Esophagus (tissue), 2 donors: Measurements from ENCODE around the gene RBM20. TPM values are rescaled to one million over a fixed set of nuclear protein-coding genes. Genes with fewer than 3 reads are reported as not detected.
A peak's percentile ranks its signal among the peaks of the same experiment; 100 is the strongest.

ENCODE experiments used
- H3K27ac ChIP-seq, 2 donors: one replicate each; pipeline ENCODE4 v1.5.1; 2013; ENCODE audit warnings: low read depth in 2 of 2, mild to moderate bottlenecking in 2 of 2, inconsistent platforms in 1 of 2, low read length in 1 of 2, moderate library complexity in 1 of 2
- H3K27me3 ChIP-seq, 2 donors: one replicate each; pipeline ENCODE4 v1.6.1; 2013; ENCODE audit warnings: low read length in 2 of 2, control low read depth in 1 of 2, mild to moderate bottlenecking in 1 of 2; ENCODE audit not compliant: insufficient read depth in 2 of 2, control insufficient read depth in 1 of 2
- H3K36me3 ChIP-seq, 2 donors: one replicate each; pipeline ENCODE4 v1.6.1; 2013; ENCODE audit warnings: low read length in 1 of 2; ENCODE audit not compliant: control insufficient read depth in 2 of 2, insufficient read depth in 2 of 2
- H3K4me1 ChIP-seq, 2 donors: one replicate each; pipeline ENCODE4 v1.6.1; 2013; ENCODE audit warnings: low read length in 1 of 2; ENCODE audit not compliant: control insufficient read depth in 2 of 2, insufficient read depth in 2 of 2
- H3K4me3 ChIP-seq, 2 donors: one replicate each; pipeline ENCODE4 v1.5.1; 2013; ENCODE audit warnings: low read length in 2 of 2, mild to moderate bottlenecking in 2 of 2, low read depth in 1 of 2, moderate library complexity in 1 of 2
- H3K9me3 ChIP-seq, 2 donors: one replicate each; pipeline ENCODE4 v1.6.1; 2013; ENCODE audit warnings: mild to moderate bottlenecking in 2 of 2, low read depth in 1 of 2, low read length in 1 of 2, moderate library complexity in 1 of 2; ENCODE audit not compliant: control insufficient read depth in 2 of 2, insufficient read depth in 1 of 2
- WGBS, 2 donors: extraction: QIAGEN DNeasy Blood & Tissue Kit; methylation state at CpG; one replicate each; pipeline ENCODE4 v1.1.7; 2013; 5-methylcytosine and 5-hydroxymethylcytosine counted together
- polyA plus RNA-seq, 2 donors: library from polyadenylated mRNA; stranded (reverse); fragments of 200-250 nt; gene quantifications; one replicate each; pipeline ENCODE4 v1.2.3, GENCODE V29; 2013
- donor health status: healthy with polysubstance abuse.
- donor health status: Bipolar disorder and iron deficiency.

RBM20 gene
- polyA plus RNA-seq, 2 donors: 2.7 to 7.2 TPM

- Histone ChIP-seq H3K27me3 (no peaks in the 10 kb centered on the region), H3K27ac (no peak overlapping the region), H3K36me3 (no peaks in the 10 kb centered on the region), H3K4me1 (peaks cover 0 to 7% of the 10 kb centered on the region in 2 donors), H3K4me3 (no peak overlapping the region), H3K9me3 (no peaks in the 10 kb centered on the region)
- 51 to 77% methylated on average over 4 of the region's 4 CpGs for WGBS, 2 donors
Observed at GRCh38 chr10:110806335-110806734, 162.2 kb downstream of the RBM20 start.

DNA sequence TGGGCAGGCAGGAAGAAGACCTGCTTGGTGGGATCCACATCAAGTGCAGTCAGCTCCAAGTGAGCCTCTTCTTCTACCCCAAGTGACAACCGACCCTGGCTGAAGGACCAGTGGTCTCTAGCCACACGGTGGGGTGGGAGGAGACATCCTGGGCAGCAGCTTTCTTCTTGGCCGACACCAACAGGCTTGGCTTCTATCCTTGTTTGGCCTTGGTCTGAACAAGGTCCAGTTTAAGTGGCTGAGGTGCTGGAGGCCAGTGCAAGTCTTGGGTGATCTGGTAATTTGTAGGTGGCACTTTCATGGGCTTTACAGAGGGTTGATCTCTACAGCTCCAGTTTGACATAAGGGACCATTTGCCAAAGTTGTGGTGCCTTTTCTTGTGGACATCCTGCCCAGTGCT is 164.0 kb downstream of the RBM20 start:
- Histone ChIP-seq H3K4me3 (no peak overlapping the region), H3K4me1 (peaks cover 0 to 7% of the 10 kb centered on the region in 2 donors), H3K9me3 (no peaks in the 10 kb centered on the region), H3K27ac (peak overlapping the region in 1 of 2 donors; percentile 22), H3K36me3 (no peaks in the 10 kb centered on the region), H3K27me3 (no peaks in the 10 kb centered on the region)
- WGBS, 2 donors: 76 to 87% methylated on average over 3 of the region's 3 CpGs

DNA sequence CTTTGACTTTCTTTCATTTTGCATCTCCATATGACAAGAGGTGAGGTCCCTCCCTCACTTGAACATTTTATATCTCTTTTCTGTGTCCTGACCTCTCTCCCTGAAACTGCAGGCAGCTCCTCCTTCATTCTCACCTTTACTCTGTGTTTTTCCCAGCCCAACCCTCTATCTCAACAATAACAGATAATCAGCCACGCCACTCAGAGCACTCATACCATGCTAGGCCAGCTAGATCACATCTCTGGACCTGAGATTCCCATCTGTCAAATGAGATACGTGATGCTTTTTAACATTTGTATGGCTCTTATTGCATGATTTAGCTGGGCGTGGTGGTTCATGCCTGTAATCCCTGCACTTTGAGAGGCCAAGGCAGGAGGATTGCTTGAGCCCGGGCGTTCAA is 164.5 kb downstream of the RBM20 start:
- 63 to 81% methylated on average over 5 of the region's 5 CpGs for WGBS, 2 donors
- H3K9me3 ChIP-seq: no peaks in the 10 kb centered on the region
- no peaks in the 10 kb centered on the region for H3K27me3 ChIP-seq
- no peaks in the 10 kb centered on the region for H3K36me3 ChIP-seq
- no peak overlapping the region for H3K4me3 ChIP-seq
- H3K4me1 ChIP-seq: peaks cover 0 to 7% of the 10 kb centered on the region in 2 donors
- no peak overlapping the region for H3K27ac ChIP-seq

- no peak overlapping the region for H3K27ac ChIP-seq
- H3K9me3 ChIP-seq: no peaks in the 10 kb centered on the region
- WGBS, 2 donors: 74 to 92% methylated on average over 9 of the region's 9 CpGs
- no peaks in the 10 kb centered on the region for H3K36me3 ChIP-seq
- H3K27me3 ChIP-seq: no peaks in the 10 kb centered on the region
- no peaks in the 10 kb centered on the region for H3K4me1 ChIP-seq
- no peak overlapping the region for H3K4me3 ChIP-seq
Observed at GRCh38 chr10:110810625-110811024, 166.5 kb downstream of the RBM20 start.

DNA sequence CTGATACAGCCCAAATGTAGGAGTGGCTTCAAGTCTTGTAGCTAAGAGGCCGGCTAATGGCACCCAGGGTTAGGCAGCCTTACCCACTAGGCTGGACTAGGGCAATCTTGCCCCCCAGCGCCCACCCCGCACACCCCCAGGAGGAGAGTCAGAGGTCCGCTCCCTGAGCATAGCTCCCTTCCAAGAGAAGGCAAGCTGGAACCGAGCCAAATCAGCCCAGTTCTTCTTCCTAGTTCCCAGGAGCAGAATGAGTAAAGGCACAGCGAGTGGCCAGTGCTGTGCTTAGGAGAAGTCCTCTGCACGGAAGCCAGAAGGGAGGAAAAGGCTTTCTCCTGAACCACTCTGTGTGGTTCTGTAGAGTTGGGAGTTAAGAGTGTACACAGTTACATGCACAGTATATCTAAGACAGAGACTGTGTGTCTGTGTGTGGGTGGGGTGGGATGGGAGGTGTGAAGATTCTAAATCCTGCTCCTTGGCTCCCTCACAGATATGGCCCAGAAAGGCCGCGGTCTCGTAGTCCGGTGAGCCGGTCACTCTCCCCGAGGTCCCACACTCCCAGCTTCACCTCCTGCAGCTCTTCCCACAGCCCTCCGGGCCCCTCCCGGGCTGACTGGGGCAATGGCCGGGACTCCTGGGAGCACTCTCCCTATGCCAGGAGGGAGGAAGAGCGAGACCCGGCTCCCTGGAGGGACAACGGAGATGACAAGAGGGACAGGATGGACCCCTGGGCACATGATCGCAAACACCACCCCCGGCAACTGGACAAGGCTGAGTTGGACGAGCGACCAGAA is 167.8 kb downstream of the RBM20 start:
- Histone ChIP-seq H3K4me3 (no peak overlapping the region), H3K36me3 (no peaks in the 10 kb centered on the region), H3K27me3 (no peaks in the 10 kb centered on the region), H3K9me3 (no peaks in the 10 kb centered on the region), H3K27ac (no peak overlapping the region), H3K4me1 (peaks cover 0 to 6% of the 10 kb centered on the region in 2 donors)
- 91 to 92% methylated on average over 23 of the region's 23 CpGs for WGBS, 2 donors

DNA sequence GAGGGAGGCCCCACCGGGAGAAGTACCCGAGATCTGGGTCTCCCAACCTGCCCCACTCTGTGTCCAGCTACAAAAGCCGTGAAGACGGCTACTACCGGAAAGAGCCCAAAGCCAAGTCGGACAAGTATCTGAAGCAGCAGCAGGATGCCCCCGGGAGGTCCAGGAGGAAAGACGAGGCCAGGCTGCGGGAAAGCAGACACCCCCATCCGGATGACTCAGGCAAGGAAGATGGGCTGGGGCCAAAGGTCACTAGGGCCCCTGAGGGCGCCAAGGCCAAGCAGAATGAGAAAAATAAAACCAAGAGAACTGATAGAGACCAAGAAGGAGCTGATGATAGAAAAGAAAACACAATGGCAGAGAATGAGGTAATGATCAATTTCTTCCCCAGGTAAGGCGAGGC is 168.4 kb downstream of the RBM20 start:
- no peak overlapping the region for H3K4me3 ChIP-seq
- no peaks in the 10 kb centered on the region for H3K36me3 ChIP-seq
- H3K9me3 ChIP-seq: no peaks in the 10 kb centered on the region
- peaks cover 0 to 9% of the 10 kb centered on the region in 2 donors for H3K4me1 ChIP-seq
- no peak overlapping the region for H3K27ac ChIP-seq
- H3K27me3 ChIP-seq: no peaks in the 10 kb centered on the region
- WGBS, 2 donors: 92 to 93% methylated on average over 12 of the region's 12 CpGs

DNA sequence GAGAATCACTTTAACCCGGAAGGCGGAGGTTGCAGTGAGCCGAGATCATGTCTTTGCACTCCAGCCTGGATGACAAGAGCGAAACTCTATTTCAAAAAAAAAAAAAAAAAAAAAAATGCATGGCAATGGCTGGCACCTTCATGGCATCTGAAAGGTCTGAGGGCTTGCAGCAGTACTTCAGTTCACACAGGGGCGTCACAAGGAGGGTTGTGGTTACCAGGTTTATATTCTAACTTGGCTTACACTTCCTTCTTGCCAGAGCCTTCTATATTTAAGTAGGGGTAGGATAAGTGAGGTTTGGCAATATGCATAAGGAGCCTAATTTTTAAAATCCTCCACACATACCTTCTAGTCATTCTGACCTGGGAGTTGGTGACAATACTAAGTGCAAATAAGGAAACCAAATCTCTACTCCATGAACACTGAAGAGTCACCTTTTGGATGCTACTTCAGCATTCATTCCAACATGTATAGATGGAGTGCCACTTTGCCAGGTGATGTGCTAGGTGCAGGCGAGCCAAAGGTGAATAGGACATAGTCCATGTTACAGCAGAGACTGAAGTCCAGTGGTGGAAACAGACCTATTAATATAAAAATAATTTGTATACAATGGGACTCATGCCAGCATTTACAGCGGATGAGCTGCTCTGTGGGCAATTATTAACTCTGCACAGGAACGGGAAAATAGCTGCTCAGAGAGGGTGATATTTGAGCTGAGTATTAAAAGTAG is 169.8 kb downstream of the RBM20 start:
- H3K9me3 ChIP-seq: no peaks in the 10 kb centered on the region
- no peak overlapping the region for H3K4me3 ChIP-seq
- H3K27me3 ChIP-seq: no peaks in the 10 kb centered on the region
- 79 to 85% methylated on average over 8 of the region's 8 CpGs for WGBS, 2 donors
- peaks cover 3 to 15% of the 10 kb centered on the region in 2 donors for H3K4me1 ChIP-seq
- no peak overlapping the region for H3K27ac ChIP-seq
- H3K36me3 ChIP-seq: no peaks in the 10 kb centered on the region

- Histone ChIP-seq H3K4me3 (no peak overlapping the region), H3K4me1 (peaks cover 3 to 23% of the 10 kb centered on the region in 2 donors), H3K36me3 (no peaks in the 10 kb centered on the region), H3K9me3 (no peaks in the 10 kb centered on the region), H3K27me3 (no peaks in the 10 kb centered on the region), H3K27ac (no peak overlapping the region)
- WGBS, 2 donors: 18 to 37% methylated on average over 1 of the region's 1 CpG
Observed at GRCh38 chr10:110815354-110816004, 171.3 kb downstream of the RBM20 start.

DNA sequence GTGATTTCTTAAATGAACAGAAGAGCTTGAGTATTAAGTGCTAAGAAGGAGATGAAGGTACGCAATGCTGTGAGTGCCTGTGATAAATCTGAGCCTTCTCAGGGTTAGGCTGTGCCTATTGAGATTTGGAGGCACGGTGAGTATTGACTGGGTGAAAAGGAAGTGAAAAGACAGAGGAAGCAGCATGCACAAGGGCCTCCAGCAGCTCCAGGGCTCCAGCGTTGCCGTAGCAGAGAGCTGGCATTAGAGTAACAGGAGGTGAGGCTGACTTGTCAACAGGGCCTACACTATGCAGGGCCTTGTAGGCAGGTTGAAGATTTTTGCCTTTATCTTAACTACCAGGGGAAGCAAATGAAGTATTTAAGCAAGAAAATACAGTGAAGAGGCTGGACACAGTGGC is 173.5 kb downstream of the RBM20 start:
- H3K27me3 ChIP-seq: no peaks in the 10 kb centered on the region
- no peaks in the 10 kb centered on the region for H3K9me3 ChIP-seq
- H3K36me3 ChIP-seq: no peaks in the 10 kb centered on the region
- no peak overlapping the region for H3K4me3 ChIP-seq
- peak overlapping the region; percentile 73 to 78 for H3K27ac ChIP-seq
- WGBS, 2 donors: 52 to 56% methylated on average over 4 of the region's 4 CpGs
- peaks cover 5 to 30% of the 10 kb centered on the region in 2 donors for H3K4me1 ChIP-seq
